DOHH2 (cell line): Measurements from ENCODE around the gene QKI.

Source experiments
- H3F3A ChIP-seq: fragments of 200-600 bp; sonication (generic), shearing (Covaris generic); 2 replicates; pipeline ENCODE4 v1.6.0; 2016; ENCODE audit warnings: antibody characterized with exemption, mild to moderate bottlenecking; ENCODE audit not compliant: control insufficient read depth, insufficient read depth
- H3K27ac ChIP-seq: fragments of 200-600 bp; sonication (generic); 2 replicates; pipeline ENCODE4 v1.5.1; 2014; ENCODE audit warnings: low read depth, mild to moderate bottlenecking, low read length, moderate library complexity
- H3K27me3 ChIP-seq: fragments of 200-600 bp; sonication (generic); 2 replicates; pipeline ENCODE4 v1.6.1; 2014; ENCODE audit warnings: mild to moderate bottlenecking, low read length, mixed read lengths; ENCODE audit not compliant: control insufficient read depth
- H3K36me3 ChIP-seq: fragments of 200-600 bp; sonication (generic); 2 replicates; pipeline ENCODE4 v1.6.1; 2014; ENCODE audit warnings: mild to moderate bottlenecking, low read length, moderate library complexity, mixed read lengths; ENCODE audit not compliant: control insufficient read depth
- H3K4me1 ChIP-seq: fragments of 200-600 bp; sonication (generic); 2 replicates; pipeline ENCODE4 v1.6.1; 2014; ENCODE audit warnings: mild to moderate bottlenecking, low read length, mixed read lengths; ENCODE audit not compliant: control insufficient read depth
- H3K4me2 ChIP-seq: fragments of 200-600 bp; sonication (generic); 2 replicates; pipeline ENCODE4 v1.6.0; 2014; ENCODE audit warnings: mild to moderate bottlenecking, low read length, moderate library complexity
- H3K4me3 ChIP-seq: fragments of 200-600 bp; sonication (generic); 2 replicates; pipeline ENCODE4 v1.5.1; 2014; ENCODE audit warnings: mild to moderate bottlenecking, low read length, mixed read lengths
- H3K79me2 ChIP-seq: fragments of 200-600 bp; sonication (generic); 2 replicates; pipeline ENCODE4 v1.6.1; 2014; ENCODE audit warnings: mild to moderate bottlenecking, low read length, mixed read lengths; ENCODE audit not compliant: control insufficient read depth
- H3K9me2 ChIP-seq: fragments of 200-600 bp; sonication (generic); replicated peaks from 2 replicates; pipeline ENCODE4 v1.6.1; 2014; ENCODE audit warnings: mild to moderate bottlenecking, low read length, mixed read lengths; ENCODE audit not compliant: control insufficient read depth
- H3K9me3 ChIP-seq: fragments of 200-600 bp; sonication (generic); 2 replicates; pipeline ENCODE4 v1.6.1; 2014; ENCODE audit warnings: antibody characterized with exemption, low read length, mixed read lengths; ENCODE audit not compliant: control insufficient read depth, insufficient read depth
- H4K20me1 ChIP-seq: fragments of 200-600 bp; sonication (generic); 2 replicates; pipeline ENCODE4 v1.6.0; 2014; ENCODE audit warnings: low read depth, mild to moderate bottlenecking, antibody characterized with exemption, low read length, moderate library complexity; ENCODE audit not compliant: control insufficient read depth, insufficient read depth
- EZH2phosphoT487 ChIP-seq: fragments of 200-600 bp; sonication (generic); IDR thresholded peaks from 2 replicates; pipeline ENCODE4 v1.6.1; 2017; ENCODE audit warnings: borderline replicate concordance, mild to moderate bottlenecking, antibody characterized with exemption, low read length, moderate library complexity, mixed read lengths
- TF ChIP-seq, protein P1 (sequence below): fragments of 200-600 bp; sonication (generic); IDR thresholded peaks from one replicate; pipeline ENCODE4 v1.5.1; 2014; ENCODE audit warnings: antibody characterized with exemption, mild to moderate bottlenecking, low read depth, low read length; ENCODE audit not compliant: poor library complexity, severe bottlenecking

Gene QKI

GRCh38 chr6:163613668-163614067, 199.2 kb downstream of the QKI start:
- Histone ChIP-seq H3K9me2 (no peaks in the 10 kb centered on the region), H3K27me3 (no peaks in the 10 kb centered on the region), H3K79me2 (no peaks in the 10 kb centered on the region), H3K36me3 (no peaks in the 10 kb centered on the region), H3K9me3 (no peaks in the 10 kb centered on the region), H3K4me3 (no peak overlapping the region), H4K20me1 (no peaks in the 10 kb centered on the region), H3F3A (no peaks in the 10 kb centered on the region), H3K27ac (no peak overlapping the region), H3K4me2 (no peak overlapping the region), H3K4me1 (no peaks in the 10 kb centered on the region)
- TF ChIP-seq EZH2phosphoT487 = no peak

DNA sequence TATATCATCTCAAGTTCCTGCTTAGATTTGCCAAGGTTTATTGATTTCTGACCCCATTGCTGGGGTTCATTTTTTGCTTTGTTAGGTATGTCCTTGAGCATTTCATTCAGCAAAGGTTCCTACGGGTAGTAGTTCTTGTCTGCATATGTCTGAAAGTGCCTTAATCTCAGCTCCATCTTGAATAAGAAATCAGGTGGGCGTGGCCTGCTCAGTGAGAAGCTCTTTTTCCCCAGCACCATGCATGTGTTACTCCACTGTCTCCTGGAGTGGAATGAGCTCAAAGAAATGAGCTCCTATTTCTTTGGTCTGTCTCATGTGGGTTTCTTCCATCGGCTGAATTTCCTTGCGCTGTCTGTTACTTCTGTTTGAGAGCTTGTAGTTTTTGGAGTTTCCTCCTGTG, 201.9 kb downstream of the QKI start:
- no peak overlapping the region for H3K27ac ChIP-seq
- no peaks in the 10 kb centered on the region for H3K4me1 ChIP-seq
- no peaks in the 10 kb centered on the region for H4K20me1 ChIP-seq
- H3K9me3 ChIP-seq = no peaks in the 10 kb centered on the region
- H3F3A ChIP-seq = no peaks in the 10 kb centered on the region
- H3K4me2 ChIP-seq = no peak overlapping the region
- H3K9me2 ChIP-seq = no peaks in the 10 kb centered on the region
- H3K4me3 ChIP-seq = no peak overlapping the region
- TF ChIP-seq, protein P1, sequence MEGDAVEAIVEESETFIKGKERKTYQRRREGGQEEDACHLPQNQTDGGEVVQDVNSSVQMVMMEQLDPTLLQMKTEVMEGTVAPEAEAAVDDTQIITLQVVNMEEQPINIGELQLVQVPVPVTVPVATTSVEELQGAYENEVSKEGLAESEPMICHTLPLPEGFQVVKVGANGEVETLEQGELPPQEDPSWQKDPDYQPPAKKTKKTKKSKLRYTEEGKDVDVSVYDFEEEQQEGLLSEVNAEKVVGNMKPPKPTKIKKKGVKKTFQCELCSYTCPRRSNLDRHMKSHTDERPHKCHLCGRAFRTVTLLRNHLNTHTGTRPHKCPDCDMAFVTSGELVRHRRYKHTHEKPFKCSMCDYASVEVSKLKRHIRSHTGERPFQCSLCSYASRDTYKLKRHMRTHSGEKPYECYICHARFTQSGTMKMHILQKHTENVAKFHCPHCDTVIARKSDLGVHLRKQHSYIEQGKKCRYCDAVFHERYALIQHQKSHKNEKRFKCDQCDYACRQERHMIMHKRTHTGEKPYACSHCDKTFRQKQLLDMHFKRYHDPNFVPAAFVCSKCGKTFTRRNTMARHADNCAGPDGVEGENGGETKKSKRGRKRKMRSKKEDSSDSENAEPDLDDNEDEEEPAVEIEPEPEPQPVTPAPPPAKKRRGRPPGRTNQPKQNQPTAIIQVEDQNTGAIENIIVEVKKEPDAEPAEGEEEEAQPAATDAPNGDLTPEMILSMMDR = no peak
- TF ChIP-seq EZH2phosphoT487 = no peak
- H3K79me2 ChIP-seq = no peaks in the 10 kb centered on the region
- H3K27me3 ChIP-seq = no peaks in the 10 kb centered on the region
- no peaks in the 10 kb centered on the region for H3K36me3 ChIP-seq

GRCh38 chr6:163617549-163617948, 203.0 kb downstream of the QKI start:
- Histone ChIP-seq H3K9me2 (no peaks in the 10 kb centered on the region), H3K27me3 (no peaks in the 10 kb centered on the region), H3K4me2 (no peak overlapping the region), H3K4me1 (no peaks in the 10 kb centered on the region), H3K27ac (no peak overlapping the region), H3F3A (no peaks in the 10 kb centered on the region), H3K36me3 (no peaks in the 10 kb centered on the region), H4K20me1 (no peaks in the 10 kb centered on the region), H3K4me3 (no peak overlapping the region), H3K79me2 (no peaks in the 10 kb centered on the region), H3K9me3 (no peaks in the 10 kb centered on the region)
- TF ChIP-seq EZH2phosphoT487 = no peak

GRCh38 chr6:163620101-163620500, 205.6 kb downstream of the QKI start:
- Histone ChIP-seq H3F3A (no peaks in the 10 kb centered on the region), H3K27ac (no peak overlapping the region), H3K36me3 (no peaks in the 10 kb centered on the region), H3K27me3 (no peaks in the 10 kb centered on the region), H3K4me2 (no peak overlapping the region), H4K20me1 (no peaks in the 10 kb centered on the region), H3K4me3 (no peak overlapping the region), H3K4me1 (no peaks in the 10 kb centered on the region), H3K79me2 (no peaks in the 10 kb centered on the region), H3K9me2 (no peaks in the 10 kb centered on the region), H3K9me3 (no peaks in the 10 kb centered on the region)
- no peak for TF ChIP-seq EZH2phosphoT487
- TF ChIP-seq, protein P1 = no peak
